Raji (cell line): Measurements from ENCODE around the gene MTMR3.
A peak's percentile ranks its signal among the peaks of the same experiment; 100 is the strongest.

Experiments
- POLR2A ChIP-seq: IDR thresholded peaks from 2 replicates; pipeline ENCODE4 v1.6.1; 2011; ENCODE audit warnings: low read depth, low read length, control low read depth; ENCODE audit not compliant: insufficient read depth

The MTMR3 gene

DNA sequence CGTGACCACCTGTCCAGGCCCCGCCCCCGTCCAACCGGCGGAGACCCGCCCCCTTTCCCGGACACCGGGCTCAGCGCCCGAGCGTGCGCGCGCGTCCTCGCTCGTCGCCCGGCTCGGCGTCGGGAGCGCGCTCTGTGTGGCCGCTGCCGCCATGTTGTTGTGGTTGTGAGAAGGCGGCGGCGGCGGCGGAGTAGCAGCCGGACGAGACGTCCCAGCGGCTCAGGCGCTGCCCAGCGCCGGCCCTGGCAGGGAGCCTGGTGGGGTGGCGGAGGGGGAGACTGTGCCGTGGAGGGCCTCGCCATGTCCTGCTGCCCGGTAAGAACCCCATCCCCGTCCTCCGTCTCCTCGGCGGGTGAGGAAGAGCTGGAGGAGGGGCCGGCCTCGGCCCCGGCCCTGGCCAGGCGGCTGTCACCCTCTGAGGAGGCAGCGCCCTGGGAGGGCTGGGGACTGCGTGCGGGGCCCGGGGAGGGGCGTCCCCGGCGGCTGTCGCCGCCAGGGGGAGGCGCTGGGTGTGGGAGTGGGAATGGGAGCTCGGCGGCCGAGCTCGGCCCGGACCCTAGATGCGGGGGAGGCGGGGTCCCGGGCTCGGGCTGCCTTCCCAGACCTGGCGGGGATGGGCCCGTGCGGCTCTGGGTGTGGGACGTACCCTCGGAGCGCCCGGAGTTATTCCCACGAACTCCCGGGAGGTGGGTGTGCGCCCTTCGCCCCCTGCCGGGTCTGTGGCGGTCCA, at the start of gene MTMR3:
TSS of gene MTMR3 (plus strand) at position 130 of the 730 bp plus-strand sequence. CDS start 87,886 bp downstream, outside the sequence.
- TF ChIP-seq POLR2A: peak; percentile 74

GRCh38 chr22:29833392-29833965, 49.5 kb upstream of the MTMR3 start:
- no peak for TF ChIP-seq POLR2A

DNA sequence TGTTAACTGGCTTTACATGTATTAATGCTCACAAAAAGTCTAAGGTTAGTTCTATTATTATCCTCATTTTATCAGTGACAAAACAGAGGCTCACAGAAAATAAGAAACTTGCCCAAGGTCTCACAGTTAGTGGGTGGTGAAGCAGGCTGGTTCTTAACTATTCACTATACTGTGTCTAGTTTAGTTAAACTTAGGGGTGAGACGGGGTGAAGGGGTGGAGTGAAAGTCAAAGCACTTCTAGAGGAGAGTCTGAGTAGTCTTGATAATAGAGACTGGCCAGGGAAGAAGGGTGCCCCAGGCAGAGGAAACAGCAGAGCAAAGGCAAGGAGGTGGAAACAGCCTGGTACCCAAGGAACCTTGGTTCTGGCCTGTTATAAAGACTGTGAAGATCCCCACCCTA, 48.9 kb upstream of the MTMR3 start:
- TF ChIP-seq POLR2A: no peak

DNA sequence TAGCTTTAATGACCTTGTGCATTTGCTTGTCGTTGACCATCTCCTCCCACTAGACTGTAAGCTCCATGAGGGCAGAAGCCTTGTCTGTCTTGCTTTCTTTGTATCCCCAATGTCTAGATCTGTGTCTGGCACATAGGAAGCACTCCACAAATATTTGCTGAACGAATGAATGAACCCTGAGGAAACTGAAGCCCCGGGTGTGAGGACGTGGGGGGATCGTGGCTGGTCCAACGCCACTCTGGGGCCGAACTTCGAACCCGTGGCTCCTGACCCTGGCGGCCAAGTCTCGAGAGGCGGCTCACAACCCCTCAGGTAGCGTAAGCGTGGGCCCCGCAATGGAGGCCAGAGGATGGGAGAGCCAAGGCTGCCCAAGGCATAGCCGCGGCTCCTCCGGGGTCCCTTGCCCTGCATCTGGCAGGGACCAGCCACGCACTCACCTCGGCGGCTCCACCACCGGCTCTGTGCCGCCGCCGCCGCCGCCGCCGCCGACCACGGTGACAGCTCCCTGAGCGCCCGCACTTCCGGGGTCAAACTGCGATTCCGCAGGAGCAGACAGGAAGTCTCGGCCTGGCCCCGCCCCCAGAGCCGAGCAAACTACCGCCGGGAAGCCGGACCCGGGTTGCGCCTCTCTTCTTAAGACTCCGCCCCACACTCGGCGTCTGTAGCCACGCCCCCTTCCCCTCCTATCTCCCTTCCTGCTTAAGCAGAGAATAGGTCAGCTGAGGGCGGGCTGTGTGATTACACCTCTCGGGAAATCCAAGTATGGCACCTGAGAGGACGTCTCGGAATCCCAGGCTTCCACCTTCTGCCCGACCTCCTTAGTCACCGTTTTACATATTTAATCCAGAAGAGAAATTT, 45.0 kb upstream of the MTMR3 start, which contains the start of gene ASCC2:
TSS of gene ASCC2 (minus strand) at position 534 of the 858 bp plus-strand sequence. CDS start 5,949 bp downstream, outside the sequence.
- TF ChIP-seq POLR2A: peak; percentile 81

DNA sequence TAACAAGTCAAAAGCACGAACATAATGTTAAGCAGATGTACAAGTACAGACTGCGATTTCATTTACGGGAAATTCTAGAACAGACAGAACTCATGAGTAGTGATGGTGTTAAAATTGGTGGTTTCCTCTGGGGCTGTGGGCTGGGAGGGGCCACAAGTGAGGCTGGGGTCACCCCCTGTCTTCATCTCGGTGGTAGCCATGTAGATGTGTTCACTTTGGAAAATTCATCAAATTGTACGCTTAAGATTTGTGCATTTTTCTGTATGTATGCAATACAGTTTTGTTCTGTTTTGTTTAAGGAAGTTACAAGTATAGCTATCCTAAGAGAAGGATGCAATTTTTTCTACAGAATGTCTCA, 44.4 kb upstream of the MTMR3 start:
- no peak for TF ChIP-seq POLR2A

GRCh38 chr22:29839039-29839438, 43.9 kb upstream of the MTMR3 start:
- TF ChIP-seq POLR2A: no peak

- no peak for TF ChIP-seq POLR2A
These were observed 42.5 kb upstream of the MTMR3 start for GRCh38 chr22:29840498-29840897.

DNA sequence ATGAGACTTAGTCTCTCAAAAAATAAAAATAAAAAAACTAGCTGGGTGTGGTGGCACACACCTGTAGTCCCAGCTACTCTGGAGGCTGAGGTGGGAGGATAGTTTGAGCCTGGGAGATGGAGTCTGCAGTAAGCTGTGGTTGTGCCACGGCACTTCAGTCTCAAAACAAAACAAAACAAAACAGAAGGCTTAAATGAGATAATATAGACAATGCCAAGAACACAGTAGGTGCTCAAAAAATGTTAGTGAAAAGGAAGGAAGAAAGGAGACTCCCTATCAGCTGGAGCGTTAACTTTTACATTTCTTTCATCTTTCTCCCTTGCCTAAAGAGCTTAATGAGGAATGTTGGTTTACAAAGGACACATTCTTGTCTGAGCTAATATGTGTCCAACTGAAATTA, 40.8 kb upstream of the MTMR3 start:
- no peak for TF ChIP-seq POLR2A

DNA sequence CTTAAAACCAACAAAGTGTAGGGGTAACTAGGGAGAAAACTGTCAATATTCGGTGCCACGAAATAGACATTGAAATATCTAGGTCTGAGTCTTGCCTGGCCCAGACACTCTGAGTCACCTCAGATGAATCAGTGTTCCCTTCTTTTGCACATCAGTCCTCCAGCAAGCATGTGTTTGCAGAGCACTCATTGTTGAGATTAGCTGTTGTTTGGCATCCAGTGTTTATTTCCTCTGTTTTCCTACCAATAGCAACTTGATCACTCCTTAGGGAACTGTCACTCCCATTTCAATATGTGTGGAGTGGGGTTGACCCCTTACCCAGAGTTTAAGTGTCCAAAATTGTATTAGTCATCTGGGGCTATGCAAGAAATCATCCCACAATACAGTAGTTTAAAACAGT, 40.2 kb upstream of the MTMR3 start:
- no peak for TF ChIP-seq POLR2A

DNA sequence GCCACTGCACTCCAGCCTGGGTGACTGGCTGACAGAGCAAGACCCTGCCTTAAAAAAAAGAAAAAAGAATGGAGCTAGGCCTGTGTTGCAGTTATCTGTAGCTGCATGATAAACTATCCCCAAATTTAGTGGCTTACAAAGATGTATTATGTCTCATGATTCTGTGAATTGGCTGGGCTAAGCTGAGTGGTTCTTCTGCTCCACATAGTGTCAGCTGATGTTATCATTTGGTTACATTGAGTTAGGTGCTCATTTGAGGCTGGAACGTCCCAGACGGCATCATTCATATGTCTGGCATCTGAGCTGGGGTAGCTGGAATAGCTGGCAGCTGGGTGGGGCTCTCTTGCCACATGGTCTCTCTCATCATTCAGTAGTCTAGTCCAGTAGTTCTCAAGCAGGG, 36.7 kb upstream of the MTMR3 start:
- no peak for TF ChIP-seq POLR2A

GRCh38 chr22:29848111-29848510, 34.9 kb upstream of the MTMR3 start:
- no peak for TF ChIP-seq POLR2A

GRCh38 chr22:29854432-29854831, 28.5 kb upstream of the MTMR3 start:
- no peak for TF ChIP-seq POLR2A

- no peak for TF ChIP-seq POLR2A
These were observed 27.3 kb upstream of the MTMR3 start for GRCh38 chr22:29855611-29856181.

DNA sequence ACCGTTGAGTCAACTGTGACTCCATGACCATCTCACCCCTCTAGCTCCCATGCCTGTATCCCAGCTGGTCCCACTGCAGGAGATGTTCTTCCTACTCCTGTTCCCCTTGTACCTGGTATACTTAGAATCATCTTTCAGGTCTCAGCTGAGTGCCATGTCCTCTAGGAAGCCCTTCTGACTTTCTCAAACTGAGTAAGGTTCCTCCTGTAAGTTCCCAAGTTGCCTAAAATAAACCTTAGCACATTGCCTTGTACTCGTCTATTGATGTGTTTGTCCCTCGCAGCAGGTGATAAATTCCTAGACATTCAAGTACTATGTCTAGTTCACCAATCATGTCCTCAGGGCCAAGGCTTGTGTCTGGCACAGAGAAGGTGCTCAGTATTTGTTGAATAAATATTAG, 26.5 kb upstream of the MTMR3 start:
- no peak for TF ChIP-seq POLR2A

- no peak for TF ChIP-seq POLR2A
These were observed 22.8 kb upstream of the MTMR3 start for GRCh38 chr22:29860006-29860766.

GRCh38 chr22:29861672-29862297, 21.2 kb upstream of the MTMR3 start:
- no peak for TF ChIP-seq POLR2A
